Stimulated activated CD8-positive, alpha-beta memory T cell treated with anti-CD3 and anti-CD28 coated beads, Interleukin-15, amount 100 ng/mL, for 1 hour (primary cell): ENCODE data around the gene CADPS2.

ENCODE experiments used
- DNase-seq: peaks from one replicate; pipeline ENCODE4 v3.0.0-alpha.2; 2020; ENCODE audit warnings: low read depth

Gene CADPS2

DNA sequence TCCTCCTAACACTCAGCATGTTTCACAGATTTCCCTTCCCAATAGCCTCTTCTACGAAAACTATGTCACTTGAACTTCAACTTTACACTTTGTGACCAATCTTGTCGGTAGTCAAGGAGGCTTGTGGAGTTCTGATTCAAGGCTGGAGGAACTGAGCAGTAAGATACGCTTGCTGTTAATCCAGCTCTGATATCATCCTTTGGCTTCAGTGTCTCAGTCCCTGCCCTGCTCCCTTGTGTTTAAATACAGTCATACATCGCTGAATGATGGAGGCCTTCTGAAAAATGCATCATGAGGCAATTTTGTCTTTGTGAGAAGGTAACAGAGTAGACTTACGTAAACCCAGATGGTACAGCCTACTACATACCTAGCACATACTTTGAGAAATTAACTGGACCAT lies 360.9 kb downstream of the CADPS2 start:
- no peak for DNase-seq

DNA sequence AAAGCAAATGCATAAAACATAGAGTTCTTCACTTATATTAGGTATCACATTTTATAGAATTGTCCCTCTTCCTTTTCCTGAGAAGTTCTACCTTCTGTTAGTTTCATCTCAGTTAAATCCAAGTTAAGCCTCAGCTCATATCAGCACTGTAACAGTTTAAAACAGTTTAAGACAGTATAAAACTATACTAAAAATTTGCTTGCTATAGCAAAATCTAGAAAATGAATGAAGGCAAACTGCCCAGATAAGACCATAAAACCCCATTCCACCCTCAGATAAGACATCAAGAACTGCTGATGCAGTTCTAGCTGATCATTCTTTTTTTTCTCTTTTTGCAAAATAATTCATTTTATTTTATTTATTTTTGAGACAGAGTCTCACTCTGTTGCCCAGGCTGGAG lies 364.5 kb downstream of the CADPS2 start:
- DNase-seq = no peak

DNA sequence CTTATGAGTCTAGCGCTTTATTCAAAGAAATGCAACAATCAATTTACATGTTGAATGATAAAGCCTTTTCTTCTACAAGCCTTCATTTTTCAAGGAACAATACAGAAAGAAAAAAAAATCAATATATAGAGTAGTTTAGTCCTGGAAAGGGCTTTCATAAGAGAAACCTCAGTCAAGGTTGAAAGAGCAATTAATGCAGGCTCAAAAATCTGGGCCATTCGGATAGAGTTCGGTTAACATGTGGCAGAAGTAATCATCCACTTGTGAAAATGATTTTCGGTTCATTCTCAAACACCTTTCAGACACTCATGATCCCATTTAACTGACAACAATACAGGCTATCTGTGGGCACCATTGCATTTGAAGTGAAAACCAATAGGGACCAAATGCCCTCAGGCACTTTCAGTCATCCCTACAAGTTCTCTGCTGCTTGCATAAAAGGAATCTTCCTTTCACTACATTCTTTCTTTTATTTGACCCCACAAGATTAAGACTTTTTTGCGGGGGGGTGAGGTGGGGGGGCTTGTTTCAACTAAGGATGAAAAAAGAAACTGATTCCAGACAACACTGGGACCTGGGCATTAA lies 365.2 kb downstream of the CADPS2 start:
- no peak for DNase-seq

DNA sequence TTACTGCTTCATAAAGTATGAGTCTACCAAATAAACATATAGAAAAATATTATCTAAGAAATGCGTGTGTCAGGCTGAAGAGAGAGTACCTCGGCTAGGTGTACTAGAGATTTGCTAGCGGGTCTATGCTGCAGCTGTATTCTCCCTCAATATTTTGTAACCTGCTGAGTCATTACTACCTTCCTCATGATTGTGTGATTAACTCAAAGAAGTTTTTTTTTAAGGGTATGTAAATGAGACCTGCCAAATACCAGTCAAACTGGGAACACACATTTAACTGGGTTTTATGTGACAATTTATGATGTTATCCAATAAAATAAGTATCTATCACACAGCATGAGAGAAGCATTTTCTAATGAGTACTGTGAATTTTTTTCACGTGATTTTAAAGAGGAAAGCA lies 367.8 kb downstream of the CADPS2 start:
- DNase-seq = no peak

DNA sequence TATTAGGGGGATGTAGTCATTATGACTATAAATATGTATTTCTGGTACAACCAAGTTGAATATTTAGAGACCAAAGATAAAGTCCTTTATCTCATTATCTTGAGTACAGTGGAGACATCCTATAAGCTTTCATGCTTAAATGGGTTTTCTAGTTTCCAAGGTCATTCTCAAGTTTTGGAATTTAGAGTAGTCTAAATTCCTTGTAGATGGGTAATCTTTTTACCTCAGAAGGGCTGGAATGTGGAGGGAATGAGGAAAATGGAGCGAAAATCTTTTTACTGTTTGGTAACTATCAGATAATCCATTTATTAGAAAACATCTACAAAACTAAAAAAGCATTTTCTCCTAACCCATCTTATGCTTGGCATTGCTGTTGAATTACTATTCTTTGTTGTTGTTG lies 368.7 kb downstream of the CADPS2 start:
- DNase-seq = no peak

DNA sequence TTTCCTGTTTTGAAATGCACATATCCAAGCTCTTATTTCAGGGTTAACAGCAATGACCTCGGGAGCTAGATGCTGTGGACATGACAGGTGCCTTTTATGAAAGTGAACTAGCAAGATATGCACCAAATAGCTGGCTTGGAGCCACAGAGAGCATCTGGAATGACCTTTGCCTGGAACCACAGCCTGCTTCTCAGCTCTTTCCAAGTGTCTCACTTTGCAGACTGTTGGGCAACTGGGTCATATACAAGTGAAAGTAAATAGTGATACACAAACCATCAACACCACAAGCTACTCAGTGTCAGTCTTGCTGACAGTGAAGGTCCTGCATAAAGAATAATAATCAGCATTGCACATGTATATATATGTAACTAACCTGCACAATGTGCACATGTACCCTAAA lies 370.9 kb downstream of the CADPS2 start:
- no peak for DNase-seq

DNA sequence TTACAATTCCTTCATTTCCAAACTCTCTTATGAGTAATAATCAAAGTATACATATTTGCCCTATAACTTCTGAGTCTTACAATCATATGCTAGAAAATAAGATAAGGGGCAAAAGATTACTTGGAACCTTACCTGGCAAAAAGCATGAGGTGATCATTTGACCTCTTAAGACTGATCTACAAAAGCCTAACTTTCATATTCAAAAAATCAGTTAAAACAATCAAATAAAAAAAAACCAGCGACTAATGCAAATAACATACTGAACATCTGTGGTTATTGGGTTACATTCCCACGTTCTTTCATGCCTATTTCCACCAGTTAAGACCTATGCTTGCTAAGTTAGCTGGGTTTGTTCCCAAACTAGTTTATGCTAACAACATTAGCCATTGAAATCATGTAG lies 375.0 kb downstream of the CADPS2 start:
- DNase-seq = no peak

DNA sequence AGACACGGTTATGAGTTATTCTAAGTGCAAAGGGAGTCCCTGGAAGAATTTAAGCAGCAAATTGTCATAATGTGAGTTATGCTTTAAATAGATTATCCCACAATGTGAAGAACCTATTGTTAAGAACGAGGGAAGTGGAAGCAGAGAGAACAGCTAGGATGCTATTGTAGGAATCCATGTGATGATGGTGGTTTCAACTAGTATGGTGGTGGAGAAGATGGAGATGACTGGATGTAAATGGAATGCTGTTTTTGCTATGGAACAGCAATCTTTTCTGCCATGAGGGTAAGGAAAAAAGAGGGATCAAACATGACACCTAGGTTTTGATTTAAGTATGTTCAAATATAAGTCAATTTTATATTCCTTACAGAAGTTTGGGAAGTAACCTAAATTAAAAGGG lies 378.7 kb downstream of the CADPS2 start:
- no peak for DNase-seq

DNA sequence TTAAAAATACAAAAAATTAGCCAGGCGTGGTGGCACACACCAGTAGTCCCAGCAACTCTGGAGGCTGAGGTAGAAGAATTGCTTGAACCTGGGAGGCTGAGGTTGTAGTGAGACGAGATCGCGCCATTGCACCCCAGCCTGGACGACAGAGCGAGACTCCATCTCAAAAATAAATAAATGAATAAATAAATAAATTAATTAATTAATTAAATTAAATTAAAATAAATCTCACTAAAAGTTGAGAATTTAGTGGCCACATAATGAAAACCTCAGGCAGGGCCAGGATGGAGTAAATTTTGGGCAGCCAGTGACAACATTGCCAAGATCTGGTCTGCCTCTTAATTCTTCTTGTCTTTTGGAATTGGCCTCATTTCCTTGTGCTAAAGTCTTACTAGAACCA lies 394.3 kb downstream of the CADPS2 start:
- no peak for DNase-seq

DNA sequence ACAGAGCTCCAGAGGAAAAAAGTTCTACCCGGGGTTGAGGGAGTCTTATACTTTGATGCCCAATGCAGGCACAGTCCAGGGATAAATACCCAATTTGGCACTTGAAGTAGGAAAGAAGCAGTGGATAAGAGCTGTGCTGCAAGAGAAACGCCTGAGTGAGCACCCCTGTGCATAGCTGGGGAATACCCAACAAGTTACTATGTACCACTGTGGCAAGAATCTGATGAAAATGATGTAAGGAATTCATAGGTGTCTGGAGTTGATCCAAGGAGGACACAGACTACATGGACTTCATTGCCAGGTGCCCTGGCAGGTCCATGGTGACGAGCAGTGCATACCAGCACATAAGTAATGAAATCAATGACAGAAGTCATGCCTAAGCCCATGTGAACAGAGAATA lies 398.0 kb downstream of the CADPS2 start:
- DNase-seq = no peak

DNA sequence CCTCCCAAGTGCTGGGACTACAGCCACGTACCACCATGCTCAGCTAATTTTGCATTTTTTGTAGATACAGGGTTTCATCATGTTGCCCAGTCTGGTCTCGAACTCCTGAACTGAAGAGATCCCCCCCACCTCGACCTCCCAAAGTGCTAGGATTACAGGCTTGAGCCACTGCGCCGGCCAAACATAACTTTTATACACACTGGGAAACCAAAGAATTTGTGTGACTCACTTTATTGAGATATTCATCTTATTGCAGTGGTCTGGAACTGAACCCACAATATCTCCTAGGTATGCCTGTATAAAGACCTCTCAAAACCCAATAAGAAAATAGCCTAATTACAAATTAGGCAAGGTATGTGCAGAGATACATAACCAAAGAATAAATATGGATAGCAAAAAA lies 399.1 kb downstream of the CADPS2 start:
- no peak for DNase-seq

DNA sequence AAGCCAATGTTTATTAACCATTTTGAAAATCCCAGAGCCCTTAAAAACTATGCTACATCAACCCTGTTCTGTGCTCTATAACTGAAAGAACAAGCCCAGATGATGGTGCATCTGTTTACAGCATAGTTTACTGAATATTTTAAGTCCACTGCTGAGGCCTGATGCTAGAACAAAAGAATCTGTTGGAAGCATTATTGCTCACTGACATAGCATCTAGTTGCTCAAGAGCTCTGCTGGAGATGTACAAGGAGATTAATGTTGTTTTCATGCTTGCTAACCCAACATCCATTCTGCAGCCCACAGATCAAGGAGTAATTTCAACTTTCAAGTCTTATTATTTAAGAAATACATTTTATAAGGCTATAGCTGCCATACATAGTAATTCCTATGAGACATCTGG lies 400.4 kb downstream of the CADPS2 start:
- DNase-seq = no peak

DNA sequence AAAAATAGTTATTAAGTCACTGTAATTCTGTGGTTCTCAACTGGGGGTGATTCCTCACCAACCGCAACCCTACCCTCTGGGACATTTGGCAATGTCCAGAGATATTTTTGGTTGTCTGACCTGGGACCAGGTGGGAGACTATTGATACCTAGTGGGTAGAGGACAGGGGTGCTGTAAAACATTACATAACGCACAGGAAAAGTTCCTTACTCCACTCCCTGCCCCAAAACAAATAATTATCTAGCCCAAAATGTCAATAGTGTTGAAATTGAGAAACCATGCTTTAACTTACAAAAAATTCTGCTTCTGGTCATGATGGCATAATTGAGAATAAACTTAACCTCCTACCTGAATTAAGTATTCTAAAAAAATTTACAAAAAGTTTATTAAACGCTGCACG lies 404.0 kb downstream of the CADPS2 start:
- no peak for DNase-seq

DNA sequence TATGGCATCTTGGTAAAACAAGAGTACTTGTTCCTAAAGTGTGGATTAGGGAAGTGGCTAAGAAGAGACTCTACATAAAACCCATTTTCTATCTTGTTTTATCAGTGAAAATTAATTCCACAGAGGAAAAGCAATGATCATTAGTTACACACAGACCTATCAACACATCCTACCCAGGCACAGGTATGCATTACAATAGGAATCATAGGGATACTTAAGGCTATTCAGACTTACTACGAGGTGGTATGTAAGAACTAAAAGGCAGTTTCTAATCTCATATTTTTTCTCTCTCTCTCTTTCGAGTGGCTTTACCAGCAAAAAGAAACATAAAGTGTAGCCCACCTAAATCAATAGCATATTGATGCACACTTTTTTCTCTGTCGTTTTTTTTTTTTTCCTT lies 415.4 kb downstream of the CADPS2 start:
- no peak for DNase-seq

DNA sequence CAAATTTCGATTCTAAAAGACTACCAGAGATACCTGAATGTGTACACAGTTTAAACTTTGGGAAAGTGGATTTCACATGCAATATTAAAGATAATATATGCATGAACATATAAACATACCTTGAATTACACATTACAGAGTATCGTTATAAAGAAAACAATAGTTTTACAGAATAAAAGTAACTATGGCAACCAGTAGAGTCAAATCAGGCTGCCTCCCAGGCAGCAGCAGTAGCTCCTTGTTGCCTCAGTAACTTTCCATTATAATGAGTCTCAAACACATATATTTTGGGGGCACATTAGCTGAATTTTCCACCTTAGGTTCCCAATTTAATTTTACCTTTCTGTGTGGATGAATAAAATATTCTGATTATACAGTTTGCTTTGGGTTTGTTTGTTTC lies 417.3 kb downstream of the CADPS2 start:
- DNase-seq = no peak

DNA sequence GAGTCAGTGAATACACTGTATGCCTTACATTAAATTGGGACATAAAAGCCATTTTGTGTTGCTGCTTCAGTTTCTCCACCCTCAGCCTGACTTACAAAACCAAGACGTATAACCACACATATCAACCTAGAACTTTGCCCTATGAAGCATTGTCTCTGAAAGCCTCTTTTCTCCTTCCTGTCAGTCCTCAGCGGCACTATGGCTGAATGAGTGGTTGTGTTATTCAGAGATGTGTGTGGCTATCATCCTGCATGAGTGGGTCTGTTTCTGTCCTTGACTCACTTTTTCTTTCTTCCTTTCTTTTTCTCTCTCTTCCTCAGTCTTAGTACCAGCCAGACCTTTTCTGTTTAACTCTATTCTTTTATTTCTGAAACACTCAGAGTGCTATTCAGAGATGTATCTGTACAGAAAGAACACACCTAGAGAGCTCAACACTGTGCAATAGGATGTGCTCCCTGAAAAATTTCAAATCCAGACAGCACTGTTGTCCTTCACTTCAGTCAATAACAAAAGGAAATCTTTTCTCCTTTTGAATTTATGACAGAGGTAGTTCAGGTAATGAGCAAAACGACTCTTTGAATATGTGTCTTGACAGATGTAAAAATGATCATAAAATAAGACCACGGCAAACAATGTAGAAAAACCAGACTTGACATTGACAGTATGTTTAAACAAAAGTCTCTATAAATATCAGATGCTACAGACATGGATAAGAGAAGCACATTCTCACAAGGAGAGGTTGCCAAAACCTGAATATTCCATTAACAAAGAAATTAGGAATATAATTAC lies 418.4 kb downstream of the CADPS2 start:
- no peak for DNase-seq

DNA sequence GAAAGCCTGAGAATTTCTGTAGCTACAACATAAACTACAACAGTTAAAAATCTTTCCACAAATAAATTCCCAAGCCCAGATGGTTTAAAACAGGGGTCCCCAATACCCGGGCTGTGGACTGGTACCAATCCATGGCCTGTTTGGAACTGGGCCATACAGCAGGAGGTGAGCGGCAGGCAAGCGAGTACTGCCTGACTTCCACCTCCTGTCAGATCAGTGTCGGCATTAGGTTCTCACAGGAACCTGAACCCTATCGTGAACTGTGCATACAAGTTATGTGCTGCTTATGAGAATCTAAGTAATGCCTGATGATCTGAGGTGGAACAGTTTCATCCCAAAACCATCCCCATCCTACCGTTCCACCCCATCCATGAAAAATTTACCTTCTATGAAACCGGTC lies 421.0 kb downstream of the CADPS2 start:
- no peak for DNase-seq

DNA sequence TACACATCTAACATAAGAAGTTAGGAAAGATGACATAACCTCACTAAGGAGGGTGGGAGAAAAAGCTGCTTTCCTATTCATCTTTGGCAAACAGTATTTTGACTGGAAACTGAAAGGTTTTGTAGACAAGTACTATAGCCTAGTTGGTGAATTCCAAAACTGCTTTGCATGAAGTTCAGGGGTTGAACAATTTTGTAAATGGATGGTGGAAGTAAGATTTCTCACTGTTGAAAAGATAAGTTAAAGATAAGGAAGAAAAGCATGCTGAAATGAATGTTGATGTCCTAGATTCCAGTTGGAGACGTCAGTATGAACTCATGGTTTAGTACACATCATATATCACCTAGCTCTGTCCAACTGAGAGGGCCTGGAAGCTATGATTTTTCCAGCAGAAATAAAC lies 422.6 kb downstream of the CADPS2 start:
- DNase-seq = no peak

DNA sequence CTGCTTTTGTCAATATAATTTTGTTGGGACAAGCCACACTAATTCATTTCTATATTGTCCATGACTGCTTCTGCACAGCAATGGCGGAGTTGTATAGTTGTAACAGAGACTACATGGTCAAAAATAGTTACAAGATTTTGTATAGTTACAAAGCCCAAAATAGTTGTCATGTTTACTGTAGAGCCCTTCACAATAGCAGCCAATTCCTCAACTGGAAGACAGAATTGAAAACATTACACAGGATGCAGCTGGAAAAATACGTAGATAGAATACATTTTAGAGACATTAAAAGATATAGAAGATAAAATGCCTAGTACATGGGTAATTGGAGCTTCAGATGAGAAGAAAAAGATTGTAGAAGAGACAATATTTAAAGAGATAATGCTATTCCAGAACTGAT lies 425.3 kb downstream of the CADPS2 start:
- DNase-seq = no peak

DNA sequence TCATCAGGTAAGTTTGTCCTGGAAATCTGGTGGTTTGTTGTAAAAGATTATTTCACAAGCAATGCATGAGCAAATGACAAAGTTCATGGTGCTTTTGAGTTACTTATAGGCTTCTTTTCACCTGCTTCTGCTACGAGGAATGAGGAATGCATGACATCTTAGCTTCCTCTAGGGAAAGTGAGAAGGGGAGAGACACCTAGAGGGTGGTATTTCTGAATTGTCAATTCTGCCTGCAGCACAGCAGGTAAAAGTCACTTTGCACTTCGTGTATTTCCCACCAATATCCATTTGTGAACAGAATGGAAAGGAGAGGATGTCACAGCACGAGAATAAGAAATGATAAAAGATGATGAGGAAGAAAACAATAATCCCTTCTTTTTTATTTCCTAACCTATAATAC lies 428.3 kb downstream of the CADPS2 start:
- DNase-seq = no peak

DNA sequence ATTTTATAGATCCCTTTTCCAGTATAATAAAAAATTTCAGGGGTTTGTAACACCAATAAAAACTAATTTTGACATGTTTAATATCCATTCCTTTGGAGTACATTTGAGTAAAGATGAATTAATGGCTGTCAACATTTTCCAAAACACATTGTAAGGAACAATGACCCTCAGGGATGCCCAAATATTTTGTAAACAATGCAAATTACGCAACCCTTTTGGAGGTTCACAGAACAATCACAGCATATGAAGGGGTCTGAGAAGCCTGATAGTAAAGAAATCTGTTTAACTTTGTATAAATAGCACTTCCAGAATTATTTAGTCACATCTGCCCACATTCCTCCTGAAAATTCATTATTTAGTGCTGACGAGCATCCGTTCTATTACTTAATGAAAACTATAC lies 428.9 kb downstream of the CADPS2 start:
- DNase-seq = no peak

DNA sequence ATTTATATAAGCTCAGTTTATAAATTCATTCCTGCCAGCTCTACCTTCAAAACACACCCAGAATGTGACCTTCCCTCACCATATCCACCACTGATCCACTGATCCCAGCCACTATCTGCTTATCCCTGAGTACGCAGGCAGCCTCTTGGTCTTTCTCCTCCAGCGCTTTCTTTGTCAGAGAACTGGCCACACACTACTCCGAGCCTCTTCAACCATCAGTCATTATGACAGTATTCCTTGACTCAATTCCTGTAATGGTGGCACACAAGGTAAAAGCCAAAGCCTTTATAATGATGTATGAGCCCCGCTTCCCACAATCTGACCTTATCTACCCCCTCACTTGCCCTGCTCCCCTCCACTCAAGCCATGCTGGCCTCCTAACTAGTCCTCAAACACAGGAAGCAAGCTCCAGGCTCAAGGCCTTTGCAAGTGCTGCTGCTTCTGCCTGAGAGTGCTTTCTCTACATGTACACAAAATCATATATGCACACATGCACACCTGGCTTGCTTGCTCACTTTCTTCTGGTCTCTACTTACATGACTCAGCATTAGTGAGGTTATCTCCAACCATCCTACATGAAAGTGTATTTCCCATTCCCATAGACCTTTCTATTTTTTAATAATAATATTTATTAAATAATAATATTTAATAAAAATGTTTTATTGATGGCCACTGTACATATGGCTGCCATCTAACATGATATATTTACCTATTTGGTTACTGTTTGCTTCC lies 431.3 kb downstream of the CADPS2 start:
- DNase-seq = no peak

DNA sequence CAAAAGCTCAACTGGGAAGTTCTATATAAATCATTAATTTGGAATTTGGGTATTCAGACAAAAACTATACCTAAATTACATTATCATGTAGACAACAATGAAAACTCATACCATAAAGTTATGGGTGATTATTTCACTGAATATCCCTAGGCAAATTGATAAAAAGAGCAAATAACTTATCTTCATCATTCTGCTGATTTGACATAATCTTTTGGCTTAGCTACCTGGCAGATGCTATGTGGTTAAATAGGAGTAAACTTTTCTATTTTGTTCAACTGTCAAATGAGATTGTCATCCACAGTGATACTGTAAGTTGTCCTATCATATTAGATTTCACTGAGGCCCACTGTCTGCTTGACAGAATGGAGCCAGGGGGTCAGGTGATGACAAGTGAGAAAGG lies 432.8 kb downstream of the CADPS2 start:
- DNase-seq = no peak
